Skeletal muscle cell (primary cell): Measurements from ENCODE around the gene SNX19.

Source experiments
- DNase-seq: peaks from one replicate; pipeline ENCODE4 v3.0.0-alpha.2; 2010; ENCODE audit warnings: low read depth
- H3K4me3 ChIP-seq: 2 replicates; pipeline ENCODE4 v1.5.1; 2011; ENCODE audit warnings: low read depth, mild to moderate bottlenecking, control low read depth, low read length, moderate library complexity

Gene SNX19

DNA sequence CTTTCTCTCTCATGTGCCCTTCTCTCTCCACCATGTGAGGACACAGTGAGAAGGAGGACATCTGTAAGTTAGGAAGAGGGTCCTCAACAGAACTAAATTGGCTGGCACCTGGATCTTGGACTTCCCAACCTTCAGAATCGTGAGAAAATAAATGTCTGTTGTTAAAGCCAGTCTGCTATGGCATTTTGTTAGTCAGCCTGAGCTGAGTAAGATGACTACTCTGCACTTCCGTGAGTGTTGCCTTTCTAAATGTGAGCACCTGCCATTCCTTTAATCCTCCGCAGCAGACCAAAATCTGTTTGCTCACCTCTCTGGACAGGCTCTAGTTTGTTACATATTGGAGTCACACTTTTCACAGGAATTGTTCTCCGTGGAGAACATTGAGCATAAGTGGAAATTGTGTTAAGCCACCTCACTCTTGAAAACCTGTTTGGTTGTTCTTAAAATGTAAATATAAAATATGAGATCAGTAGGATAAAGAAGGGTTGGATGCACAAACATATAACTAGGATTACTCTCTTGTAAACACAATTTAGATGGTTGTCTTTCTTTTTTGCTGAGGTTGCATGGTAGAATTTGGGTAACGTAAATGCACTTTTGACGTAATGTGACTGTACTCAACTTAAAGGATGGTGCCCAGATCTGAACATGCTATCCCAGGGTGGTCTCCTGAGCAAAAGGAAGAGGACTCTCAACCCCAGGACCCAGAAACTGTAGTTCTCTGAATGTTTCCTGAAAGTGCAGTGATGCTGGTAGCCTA, 65.9 kb downstream of the SNX19 start:
- H3K4me3 ChIP-seq = no peak overlapping the region
- no peak for DNase-seq

DNA sequence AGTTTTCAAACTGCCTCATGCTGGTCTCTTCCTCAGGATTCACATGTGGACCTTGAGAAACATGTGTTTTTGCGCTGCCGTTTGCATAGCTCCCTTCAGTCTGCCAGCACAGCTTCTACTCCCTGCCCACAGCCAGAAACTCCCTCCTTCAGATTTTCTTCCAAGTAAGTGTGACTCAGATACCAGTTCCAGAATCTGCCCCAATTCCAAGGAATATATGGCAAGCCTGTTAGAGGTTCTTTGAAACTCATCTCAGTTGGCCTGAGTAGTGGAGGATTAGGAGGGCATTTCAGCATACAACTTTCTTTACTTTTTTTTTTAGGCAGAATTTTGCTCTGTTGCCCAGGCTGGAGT, 67.1 kb downstream of the SNX19 start:
- no peak for DNase-seq

DNA sequence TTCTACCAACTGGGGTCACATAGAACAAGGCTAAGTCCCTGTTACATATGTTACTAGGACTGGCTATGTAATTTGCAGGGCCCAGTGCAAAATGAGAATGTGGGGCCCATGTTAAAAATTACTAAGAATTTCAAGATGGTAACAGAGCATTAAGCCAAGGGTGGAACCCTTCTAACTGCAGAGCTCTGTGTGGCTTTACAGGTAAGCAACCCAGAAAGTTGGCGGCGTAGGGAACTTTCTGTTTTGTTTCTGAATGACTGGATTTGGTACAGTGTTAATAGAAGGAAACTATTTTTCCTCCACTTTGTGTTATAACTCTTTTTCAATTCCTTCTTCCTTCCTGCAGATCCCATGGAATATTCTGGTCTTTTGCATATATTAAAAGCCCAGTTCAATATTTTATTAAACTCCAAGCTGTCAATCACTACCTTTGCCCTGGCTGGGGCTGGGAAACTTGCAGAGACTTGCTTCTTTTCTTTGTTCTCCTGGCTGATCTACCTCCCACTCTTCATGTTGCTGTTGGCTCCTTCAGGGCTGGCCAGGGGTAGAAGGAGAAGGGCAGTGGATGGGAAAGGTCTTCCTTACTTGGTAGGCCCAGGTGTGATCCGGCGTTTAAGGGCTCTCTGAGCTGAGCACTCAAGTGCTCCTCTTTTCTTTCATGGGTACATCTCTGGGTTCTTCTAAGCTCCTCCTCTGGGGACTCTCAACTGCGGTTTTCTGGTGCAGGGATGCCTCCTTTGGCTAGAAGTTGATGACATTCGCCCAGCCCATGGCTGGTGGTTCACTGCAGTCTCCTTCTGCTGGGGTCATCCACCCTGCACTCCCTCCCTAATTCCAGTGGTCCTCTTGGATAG, 67.7 kb downstream of the SNX19 start:
- no peak for DNase-seq
- H3K4me3 ChIP-seq = no peak overlapping the region

More for the DNA sequence above, 67.1 kb downstream of the SNX19 start:
- H3K4me3 ChIP-seq = no peak overlapping the region

DNA sequence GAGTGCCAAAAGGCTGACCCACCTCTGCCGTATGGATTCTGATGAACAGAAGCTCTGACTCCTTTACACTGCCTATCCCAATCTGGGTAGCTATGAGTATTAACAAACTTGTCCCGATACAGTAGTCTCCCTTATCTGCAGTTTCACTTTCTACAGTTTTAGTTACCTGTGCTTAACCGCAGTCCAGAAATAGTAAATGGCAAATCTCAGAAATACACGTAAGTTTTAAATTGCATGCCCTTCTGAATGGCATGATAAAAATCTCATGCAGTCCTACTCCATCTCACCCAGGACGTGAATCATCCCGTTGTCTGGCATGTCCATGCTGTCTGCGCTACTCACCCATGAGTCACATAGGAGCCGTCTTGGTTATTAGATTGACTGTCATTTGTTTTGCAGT, 68.8 kb downstream of the SNX19 start:
- H3K4me3 ChIP-seq = no peak overlapping the region
- no peak for DNase-seq

DNA sequence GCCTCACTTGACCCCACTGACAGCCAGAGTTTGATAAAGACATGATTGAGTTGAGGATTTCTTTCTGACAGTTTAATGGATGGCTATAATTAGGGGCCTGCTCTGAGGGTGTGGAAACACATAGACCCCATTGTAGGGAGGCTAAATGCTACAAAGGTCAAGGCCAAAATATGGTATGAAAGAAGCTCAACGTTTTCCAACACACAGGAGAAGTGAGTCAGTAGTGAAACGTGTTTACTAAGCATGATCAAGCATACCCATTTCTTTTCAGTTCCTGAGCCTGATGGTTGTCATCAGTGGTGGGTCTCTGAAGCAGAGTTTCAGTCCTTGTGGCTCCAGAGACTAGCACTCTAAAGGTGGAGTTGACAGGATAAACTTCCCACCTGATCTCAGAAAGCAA, 69.7 kb downstream of the SNX19 start:
- no peak for DNase-seq
- no peak overlapping the region for H3K4me3 ChIP-seq

DNA sequence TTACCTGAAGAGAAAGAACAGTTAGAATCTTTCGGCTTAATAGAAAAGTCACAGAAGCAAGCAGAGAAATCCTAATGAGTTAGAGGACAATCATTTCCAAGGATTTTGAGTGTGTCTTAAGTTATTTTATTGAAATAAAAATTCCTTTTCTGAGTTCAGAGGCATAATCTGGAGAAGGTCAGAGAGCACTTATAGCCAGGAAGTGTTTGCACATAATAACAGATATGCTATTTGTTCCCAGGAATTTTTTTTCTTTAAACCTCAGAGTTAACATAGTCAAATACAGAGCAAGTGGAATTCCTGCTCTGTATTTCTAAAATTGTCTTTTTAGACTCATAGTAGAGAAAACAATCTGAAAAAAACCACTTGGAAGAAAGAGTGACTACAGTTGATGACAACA, 74.3 kb downstream of the SNX19 start:
- no peak overlapping the region for H3K4me3 ChIP-seq
- no peak for DNase-seq

DNA sequence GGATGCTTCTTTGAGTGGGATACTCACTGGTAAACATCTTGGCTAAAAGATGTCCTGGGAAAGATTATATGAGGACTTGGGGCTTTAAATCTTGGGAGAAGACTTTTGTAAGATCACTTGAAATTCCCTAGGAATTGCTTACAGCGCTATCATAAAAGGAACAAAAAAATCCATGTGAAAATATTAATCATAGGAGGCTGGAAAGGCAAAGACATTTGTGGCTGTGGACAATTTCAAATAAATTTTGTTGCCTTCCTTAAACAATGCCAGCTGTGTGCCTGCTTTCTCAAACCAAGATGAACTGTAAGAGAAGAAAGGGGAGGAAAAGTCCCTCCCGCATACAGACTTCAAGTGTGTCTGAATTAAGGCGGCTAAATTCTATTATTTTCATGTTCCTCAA, 75.6 kb downstream of the SNX19 start:
- no peak for DNase-seq
- no peak overlapping the region for H3K4me3 ChIP-seq

DNA sequence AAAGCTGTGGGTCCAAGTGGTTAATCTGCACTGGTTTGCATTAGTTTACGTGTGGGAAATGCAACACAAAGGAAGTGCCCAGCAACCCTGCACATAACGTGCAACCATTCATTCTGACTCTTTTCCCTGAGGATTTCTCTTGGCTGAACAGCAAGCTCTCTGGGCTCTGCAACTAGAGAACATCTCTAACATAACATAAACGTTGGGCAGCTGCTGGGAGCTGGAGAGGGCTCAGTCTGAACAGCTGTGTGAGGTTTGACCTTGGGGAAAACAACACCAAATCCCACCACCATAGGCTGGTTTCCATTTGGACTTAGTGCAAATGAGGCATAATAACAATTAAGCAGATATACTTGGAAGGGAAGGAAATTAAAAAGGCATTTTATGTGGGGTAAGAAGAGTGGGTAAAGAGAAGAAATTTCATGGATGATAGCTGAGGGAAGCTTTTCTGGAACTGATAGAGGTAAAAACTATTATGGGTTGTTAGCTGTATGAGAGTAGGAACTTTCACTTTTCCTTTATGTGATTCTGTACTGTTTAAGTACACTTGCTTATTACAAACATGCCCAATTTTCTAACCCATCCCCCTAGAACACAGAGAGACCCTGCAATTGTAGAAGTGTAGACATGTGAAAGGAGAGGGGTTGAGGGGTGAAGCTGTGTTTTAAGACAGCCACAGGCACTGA, 76.2 kb downstream of the SNX19 start:
- no peak overlapping the region for H3K4me3 ChIP-seq
- DNase-seq = peak; percentile 95

DNA sequence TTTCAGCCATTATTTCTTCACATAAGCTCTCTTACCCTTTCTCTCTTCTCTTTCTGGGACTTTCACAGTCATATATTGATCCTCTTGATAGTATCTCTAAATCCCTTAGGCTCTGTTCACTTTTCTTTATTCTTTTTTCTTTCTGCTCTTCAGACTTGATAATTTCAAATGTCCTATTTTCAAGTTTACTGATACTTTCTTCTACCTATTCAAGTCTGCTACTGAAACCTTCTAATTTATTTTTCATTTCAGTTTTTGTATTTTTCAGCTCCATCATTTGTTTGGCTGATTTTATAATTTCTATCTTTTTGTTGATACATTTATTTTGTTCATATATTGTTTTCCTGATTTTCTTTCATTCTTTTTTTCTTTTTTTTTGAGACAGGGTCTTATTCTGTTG, 79.1 kb downstream of the SNX19 start:
- no peak for DNase-seq
- H3K4me3 ChIP-seq = no peak overlapping the region

DNA sequence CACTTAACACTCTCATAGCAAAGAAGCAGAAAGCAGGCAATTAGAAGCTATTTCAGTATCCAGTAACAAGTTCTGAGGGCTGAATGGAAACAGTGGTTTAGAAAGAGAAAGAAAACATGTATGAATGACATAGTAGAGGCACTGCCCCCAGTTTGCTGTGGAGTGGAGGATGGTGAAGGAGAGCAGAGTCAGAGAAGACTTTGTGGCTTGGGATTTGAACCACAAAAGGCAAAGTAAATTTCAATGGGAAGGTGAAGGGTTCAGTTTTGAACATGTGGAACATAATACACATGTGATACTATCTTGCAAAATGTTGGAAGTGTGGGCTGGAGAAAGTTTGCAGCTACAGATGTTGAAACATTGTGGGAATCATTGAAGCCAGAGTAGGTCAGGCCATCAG, 81.4 kb downstream of the SNX19 start:
- no peak for DNase-seq
- H3K4me3 ChIP-seq = no peak overlapping the region

DNA sequence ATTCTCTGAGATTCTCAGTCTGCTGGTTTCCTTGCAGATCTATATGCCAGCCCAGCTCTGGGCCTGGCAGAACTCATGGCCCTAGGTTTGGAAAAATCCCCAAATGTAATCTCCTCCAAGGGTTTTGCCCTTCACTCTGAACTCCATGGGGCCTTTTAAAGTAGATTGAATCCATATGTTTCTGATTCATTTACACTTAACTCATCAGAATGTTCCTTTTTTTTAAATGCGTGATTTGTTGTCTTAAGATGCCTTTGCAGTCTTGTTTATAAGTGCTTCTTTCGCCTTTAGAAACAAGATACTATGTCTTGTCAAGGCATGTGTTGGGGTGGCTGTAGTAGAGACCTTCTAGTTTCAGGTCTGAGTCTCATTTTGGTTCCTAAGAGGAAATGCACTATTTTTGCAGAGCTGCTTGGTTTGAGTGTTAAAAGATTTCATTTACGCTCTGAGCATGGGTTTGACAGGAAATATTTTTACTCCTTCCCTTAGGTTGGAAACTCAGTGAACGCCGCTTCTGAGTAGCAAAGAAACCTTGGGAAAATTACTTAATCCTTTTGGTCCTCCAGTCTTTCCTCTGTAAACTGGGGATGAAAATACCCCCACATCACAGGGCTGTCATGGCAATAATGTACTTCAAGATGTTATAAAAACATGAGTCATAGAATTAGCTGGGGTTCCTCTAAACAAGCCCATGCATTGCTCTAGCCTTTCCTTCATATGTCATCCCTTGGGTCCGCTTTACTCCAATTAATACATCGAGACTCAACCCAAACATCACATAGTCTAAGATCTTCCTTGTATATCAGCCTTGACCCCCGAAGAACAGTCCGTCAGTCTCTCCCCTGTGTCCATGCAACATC, 83.5 kb downstream of the SNX19 start:
- H3K4me3 ChIP-seq = no peak overlapping the region
- no peak for DNase-seq

DNA sequence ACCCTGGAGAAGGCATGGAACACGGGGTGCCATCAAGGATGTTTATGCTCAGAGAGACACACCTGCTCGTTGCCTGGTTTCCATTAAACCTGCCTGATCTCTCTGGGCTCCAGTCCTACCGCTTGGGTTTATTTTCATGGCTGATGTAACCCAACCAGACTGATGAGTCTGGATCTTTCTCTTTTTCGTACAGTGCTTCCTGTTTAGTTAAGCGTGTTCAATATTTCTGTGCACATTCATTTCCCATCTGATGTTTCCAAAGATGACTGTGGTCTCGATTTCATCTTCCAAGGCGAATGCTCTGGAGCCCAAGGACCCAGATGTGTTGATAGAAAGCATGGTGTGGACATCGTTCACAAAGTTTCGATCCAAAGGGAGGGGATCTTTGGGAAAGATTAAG, 84.3 kb downstream of the SNX19 start:
- no peak overlapping the region for H3K4me3 ChIP-seq
- DNase-seq = no peak

DNA sequence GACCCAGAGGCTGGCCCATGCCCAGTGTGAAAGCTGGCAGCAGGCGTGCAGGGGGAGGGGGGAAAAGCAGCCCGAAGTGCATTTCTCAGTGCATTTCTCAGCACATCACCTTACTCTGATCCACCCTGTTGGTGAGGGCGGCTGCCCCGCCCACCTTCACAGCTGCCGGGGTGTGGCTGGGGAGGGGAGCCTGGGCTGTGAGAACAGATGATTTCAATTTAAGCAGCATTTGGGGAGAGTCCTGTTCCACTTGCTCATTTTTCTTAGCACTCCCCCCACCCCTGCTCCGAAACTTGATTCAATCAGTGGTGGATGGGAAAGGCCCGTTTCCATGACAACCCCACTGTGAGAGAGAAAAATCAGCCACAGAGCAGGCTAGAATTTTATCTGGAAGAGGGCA, 84.8 kb downstream of the SNX19 start:
- no peak for DNase-seq
- H3K4me3 ChIP-seq = no peak overlapping the region

DNA sequence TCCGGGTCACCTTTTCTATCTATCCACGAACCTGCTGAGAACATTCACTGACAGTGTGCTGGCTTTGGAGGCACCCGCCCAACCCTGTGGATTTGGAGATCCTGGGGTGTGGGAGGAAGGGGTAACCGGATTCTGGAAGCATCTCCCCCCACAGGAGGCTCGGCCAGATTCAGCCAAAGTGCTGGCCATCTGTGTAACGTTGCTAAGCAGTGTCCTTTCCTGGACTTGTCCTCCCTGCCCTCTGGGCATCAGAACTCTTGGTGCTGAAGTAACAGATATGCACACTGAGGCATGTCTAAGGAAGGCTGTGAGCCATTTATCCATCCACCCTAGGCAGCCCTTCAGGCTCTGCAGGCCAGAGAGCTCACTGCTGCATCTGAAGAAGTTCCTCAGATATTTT, 85.7 kb downstream of the SNX19 start:
- no peak overlapping the region for H3K4me3 ChIP-seq
- DNase-seq = no peak

DNA sequence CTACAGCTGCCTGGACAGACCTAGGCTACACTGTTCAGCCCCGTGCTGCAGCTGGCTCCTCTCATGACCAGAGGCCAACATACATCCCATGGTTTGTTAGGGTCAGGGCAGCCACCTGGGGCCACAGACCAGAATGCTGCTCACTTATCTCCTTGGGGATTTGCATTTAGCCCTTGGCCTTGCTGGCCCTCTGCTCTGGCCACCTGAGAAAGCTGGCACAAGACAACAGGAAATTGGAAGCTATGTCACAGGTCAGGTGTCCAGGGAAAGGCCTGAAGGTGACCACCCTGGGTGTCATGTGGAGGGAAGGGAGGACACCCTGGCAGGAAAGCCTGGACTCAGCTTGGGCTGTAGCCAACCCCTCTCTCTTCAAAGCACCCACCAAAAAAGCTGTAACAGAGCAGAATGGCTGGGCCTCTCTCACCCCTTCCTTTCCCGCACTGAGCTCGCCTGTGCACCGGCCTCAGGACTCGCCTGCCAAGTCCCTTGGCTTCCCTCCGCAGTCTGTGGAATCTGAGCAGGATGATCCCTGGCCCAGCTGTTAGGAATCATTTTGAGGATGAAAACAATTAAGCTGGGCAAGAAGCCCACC, 86.3 kb downstream of the SNX19 start:
- H3K4me3 ChIP-seq = no peak overlapping the region
- no peak for DNase-seq

DNA sequence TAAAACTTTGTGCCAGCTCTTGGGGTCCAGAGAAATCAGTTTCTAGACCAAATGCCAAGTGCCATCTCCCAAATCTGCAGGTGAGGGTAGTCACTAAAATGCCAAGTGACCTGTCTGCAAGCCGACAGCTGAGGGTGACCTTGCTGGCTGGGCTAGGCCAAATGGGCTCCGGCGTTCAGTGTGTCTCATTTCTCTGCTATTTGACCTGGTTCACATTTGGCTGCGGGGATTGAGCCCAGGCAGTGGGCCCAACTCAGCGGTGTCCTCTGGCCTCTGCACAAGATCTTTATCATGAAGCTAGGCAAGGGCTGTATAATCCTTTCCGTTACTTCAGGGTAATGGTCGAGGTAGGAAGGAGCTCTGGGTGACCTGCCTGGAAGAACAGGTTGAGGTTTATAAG, 87.5 kb downstream of the SNX19 start:
- no peak overlapping the region for H3K4me3 ChIP-seq
- DNase-seq = no peak

DNA sequence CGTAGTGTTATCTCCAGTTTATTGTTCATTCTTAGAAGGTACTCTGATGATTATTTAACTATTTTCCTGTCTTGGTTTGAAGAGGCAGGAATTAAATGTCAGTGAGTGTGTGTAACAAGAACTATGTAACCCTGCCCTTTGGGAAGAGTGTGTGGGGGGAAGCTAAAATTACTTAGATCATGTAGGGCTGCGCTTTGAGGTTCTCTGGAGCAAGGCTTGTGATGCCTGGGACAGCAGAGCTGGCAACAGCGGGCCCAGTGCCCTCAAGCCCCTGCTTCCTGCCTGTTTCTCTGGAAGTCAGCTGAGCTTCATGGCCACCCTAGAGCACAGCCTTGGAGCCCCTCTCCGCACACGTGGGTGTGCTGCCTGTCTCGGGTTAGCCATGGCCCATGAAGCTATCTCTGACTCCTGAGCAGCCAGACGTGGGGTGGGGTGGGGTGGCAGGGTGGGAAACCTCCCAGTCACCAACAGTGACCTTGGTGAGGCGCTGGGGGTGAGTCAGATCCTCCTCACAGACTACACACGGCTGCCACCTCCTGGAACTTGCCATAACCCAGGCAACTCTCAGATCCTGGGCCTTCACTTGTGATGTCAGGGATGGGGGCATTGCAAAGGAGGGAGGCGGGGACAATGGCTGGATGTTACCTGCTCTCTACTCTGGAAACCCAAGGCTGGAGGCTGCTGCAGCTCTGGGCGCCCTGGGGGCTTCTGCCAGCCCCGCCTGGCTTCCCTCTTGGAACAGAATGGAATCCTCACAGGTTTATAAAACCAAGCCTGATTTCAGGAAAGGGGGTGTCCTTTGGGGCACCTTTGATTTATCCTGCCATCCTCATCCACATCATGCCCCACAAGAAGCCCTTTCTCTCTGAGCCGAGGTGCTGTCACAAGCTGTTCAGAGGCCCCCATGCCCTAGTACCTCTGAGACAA, 88.6 kb downstream of the SNX19 start:
- no peak for DNase-seq

DNA sequence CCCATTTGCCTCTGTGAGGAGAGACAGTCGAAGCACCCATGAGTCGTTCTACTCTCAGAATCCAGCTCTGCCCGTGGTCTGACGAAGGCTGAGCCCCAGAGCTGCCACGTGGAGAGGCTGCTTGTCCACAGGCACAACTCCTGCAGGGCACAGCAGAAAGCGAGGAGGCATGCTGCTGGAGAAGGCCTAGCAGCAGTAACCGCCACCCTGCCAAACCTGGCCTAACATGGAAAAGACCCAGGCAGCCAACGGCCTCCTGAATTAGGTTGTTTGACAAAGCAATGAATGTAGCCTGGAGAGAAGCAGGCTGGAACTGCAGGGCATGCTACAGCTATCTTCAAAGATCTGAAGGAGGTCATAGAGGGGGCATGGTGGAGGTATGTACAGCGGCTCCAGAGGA, 89.7 kb downstream of the SNX19 start:
- H3K4me3 ChIP-seq = no peak overlapping the region
- DNase-seq = no peak

More for the DNA sequence above, 88.6 kb downstream of the SNX19 start:
- H3K4me3 ChIP-seq = no peak overlapping the region
